Thyroid gland (tissue), 4 donors: ENCODE results near the gene RB1. TPM values are rescaled to one million over a fixed set of nuclear protein-coding genes. Genes with fewer than 3 reads are reported as not detected.

Experiments used
- DNase-seq, 2 donors: peaks; one replicate each; pipeline ENCODE4 v3.0.0-alpha.2; 2019
- H3K27ac ChIP-seq, 3 donors: fragments of 200-600 bp; sonication (generic); 1 replicate in 2 of 3; 2 replicates in 1 of 3; pipeline ENCODE4 v1.5.1; 2016 to 2019; ENCODE audit warnings: mild to moderate bottlenecking in 1 of 3, moderate library complexity in 1 of 3
- H3K27me3 ChIP-seq: fragments of 200-600 bp; sonication (generic); one replicate; pipeline ENCODE4 v1.5.1; 2019
- H3K36me3 ChIP-seq, 2 donors: fragments of 200-600 bp; sonication (generic); one replicate each; pipeline ENCODE4 v1.5.1; 2016 to 2019
- H3K4me1 ChIP-seq, 2 donors: fragments of 200-600 bp; sonication (generic); one replicate each; pipeline ENCODE4 v1.5.1; 2017 to 2019
- H3K4me3 ChIP-seq, 3 donors: fragments of 200-600 bp; sonication (generic); replicated peaks in 1 of 3; 1 replicate in 2 of 3; 2 replicates in 1 of 3; pipeline ENCODE4 v1.5.1; 2016; ENCODE audit warnings: mild to moderate bottlenecking in 1 of 3
- H3K9me3 ChIP-seq: fragments of 200-600 bp; sonication (generic); one replicate; pipeline ENCODE4 v1.5.1; 2017
- POLR2A ChIP-seq, 2 donors: fragments of 450-650 bp; IDR thresholded peaks; one replicate each; pipeline ENCODE4 v1.6.1; 2017; ENCODE audit warnings: antibody characterized with exemption in 2 of 2, mild to moderate bottlenecking in 2 of 2, moderate library complexity in 1 of 2
- WGBS, 2 donors: methylation state at CpG; one replicate each; pipeline ENCODE4 v1.1.5; 2017; 5-methylcytosine and 5-hydroxymethylcytosine counted together
- intact Hi-C: fragments of 100-400 bp; cut with DNase I; formaldehyde crosslinking; loops from one replicate; pipeline ENCODE4 v1.15.1; 2023
- total RNA-seq, 4 donors: library from RNA; depleted of rRNA; stranded (reverse); fragments of >200 nt; gene quantifications; one replicate each; pipeline ENCODE4 v1.2.3, GENCODE V29; 2016
- TF ChIP-seq, protein P1 (sequence below), 6 experiments: fragments of 200-600 bp in 3 of 6; fragments of 450-650 bp in 3 of 6; sonication (generic) in 3 of 6; IDR thresholded peaks; one replicate each; pipeline ENCODE4 v1.5.1; 2016 to 2019; ENCODE audit warnings: antibody characterized with exemption in 6 of 6, mild to moderate bottlenecking in 2 of 6, inconsistent platforms in 1 of 6, moderate library complexity in 1 of 6

RB1 gene
- total RNA-seq, 4 donors from 2014 or later: 38.5 to 62.1 (median 41.8) TPM

- H3K4me3 ChIP-seq: no peak overlapping the region
- WGBS, 2 donors: 54 to 71% methylated on average over 1 of the region's 1 CpG
- no peaks in the 10 kb centered on the region for H3K9me3 ChIP-seq
- DNase-seq: no peak
- intact Hi-C loops: no loop called here
- TF ChIP-seq, protein P1, sequence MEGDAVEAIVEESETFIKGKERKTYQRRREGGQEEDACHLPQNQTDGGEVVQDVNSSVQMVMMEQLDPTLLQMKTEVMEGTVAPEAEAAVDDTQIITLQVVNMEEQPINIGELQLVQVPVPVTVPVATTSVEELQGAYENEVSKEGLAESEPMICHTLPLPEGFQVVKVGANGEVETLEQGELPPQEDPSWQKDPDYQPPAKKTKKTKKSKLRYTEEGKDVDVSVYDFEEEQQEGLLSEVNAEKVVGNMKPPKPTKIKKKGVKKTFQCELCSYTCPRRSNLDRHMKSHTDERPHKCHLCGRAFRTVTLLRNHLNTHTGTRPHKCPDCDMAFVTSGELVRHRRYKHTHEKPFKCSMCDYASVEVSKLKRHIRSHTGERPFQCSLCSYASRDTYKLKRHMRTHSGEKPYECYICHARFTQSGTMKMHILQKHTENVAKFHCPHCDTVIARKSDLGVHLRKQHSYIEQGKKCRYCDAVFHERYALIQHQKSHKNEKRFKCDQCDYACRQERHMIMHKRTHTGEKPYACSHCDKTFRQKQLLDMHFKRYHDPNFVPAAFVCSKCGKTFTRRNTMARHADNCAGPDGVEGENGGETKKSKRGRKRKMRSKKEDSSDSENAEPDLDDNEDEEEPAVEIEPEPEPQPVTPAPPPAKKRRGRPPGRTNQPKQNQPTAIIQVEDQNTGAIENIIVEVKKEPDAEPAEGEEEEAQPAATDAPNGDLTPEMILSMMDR (IDR thresholded peaks at IDR 0.05): no peak
- no peak for TF ChIP-seq POLR2A (IDR thresholded peaks at IDR 0.05)
- no peaks in the 10 kb centered on the region for H3K4me1 ChIP-seq
- H3K27ac ChIP-seq: no peak overlapping the region
- no peaks in the 10 kb centered on the region for H3K36me3 ChIP-seq
- no peaks in the 10 kb centered on the region for H3K27me3 ChIP-seq
Observed at GRCh38 chr13:48478391-48478790, 174.8 kb downstream of the RB1 start.

- Histone ChIP-seq H3K9me3 (no peaks in the 10 kb centered on the region), H3K4me1 (no peaks in the 10 kb centered on the region), H3K27ac (no peak overlapping the region), H3K27me3 (no peaks in the 10 kb centered on the region), H3K4me3 (no peak overlapping the region), H3K36me3 (no peaks in the 10 kb centered on the region)
- TF ChIP-seq POLR2A (IDR thresholded peaks at IDR 0.05): no peak
- TF ChIP-seq, protein P1 (IDR thresholded peaks at IDR 0.05): no peak
- intact Hi-C loops: no loop called here
- 99% methylated on average over 3 of the region's 3 CpGs for WGBS, 2 donors
- DNase-seq: no peak
Observed at GRCh38 chr13:48483575-48483974, 180.0 kb downstream of the RB1 start.

GRCh38 chr13:48485432-48485831 is 181.9 kb downstream of the RB1 start:
- DNase-seq: no peak
- 97 to 99% methylated on average over 3 of the region's 3 CpGs for WGBS, 2 donors
- TF ChIP-seq, protein P1 (IDR thresholded peaks at IDR 0.05): no peak
- TF ChIP-seq POLR2A (IDR thresholded peaks at IDR 0.05): no peak
- H3K36me3 ChIP-seq: peaks cover 0 to 5% of the 10 kb centered on the region in 2 donors
- H3K27ac ChIP-seq: no peak overlapping the region
- no peaks in the 10 kb centered on the region for H3K4me1 ChIP-seq
- no peaks in the 10 kb centered on the region for H3K27me3 ChIP-seq
- H3K9me3 ChIP-seq: no peaks in the 10 kb centered on the region
- intact Hi-C loops: no loop called here
- H3K4me3 ChIP-seq: no peak overlapping the region

DNA sequence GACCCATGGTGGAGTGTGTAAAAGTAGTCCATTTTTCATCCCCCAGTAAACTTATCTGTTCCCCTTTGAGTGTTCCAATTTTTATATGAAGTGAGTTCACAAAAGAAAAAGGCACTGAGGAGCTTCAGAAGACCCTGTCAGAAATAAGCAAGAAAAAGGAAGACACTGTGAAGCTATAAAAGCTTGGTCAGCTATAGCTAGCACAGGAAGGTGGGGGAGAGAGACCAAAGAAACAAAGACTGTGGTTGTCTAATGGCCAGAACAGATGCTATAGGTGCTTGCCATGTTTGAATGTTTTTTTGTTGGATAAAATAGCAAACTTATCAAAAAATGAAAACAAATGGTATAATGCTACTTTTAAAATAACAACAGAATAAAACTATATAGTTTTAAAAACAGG is 182.8 kb downstream of the RB1 start:
- H3K9me3 ChIP-seq: no peaks in the 10 kb centered on the region
- intact Hi-C loops: no loop called here
- H3K27me3 ChIP-seq: no peaks in the 10 kb centered on the region
- H3K4me3 ChIP-seq: no peak overlapping the region
- H3K36me3 ChIP-seq: peaks cover 0 to 5% of the 10 kb centered on the region in 2 donors
- no peak overlapping the region for H3K27ac ChIP-seq
- H3K4me1 ChIP-seq: no peaks in the 10 kb centered on the region
- DNase-seq: no peak
- TF ChIP-seq, protein P1 (IDR thresholded peaks at IDR 0.05): no peak
- no peak for TF ChIP-seq POLR2A (IDR thresholded peaks at IDR 0.05)

GRCh38 chr13:48486836-48487235 is 183.3 kb downstream of the RB1 start:
- intact Hi-C loops: no loop called here
- 89 to 96% methylated on average over 5 of the region's 5 CpGs for WGBS, 2 donors
- Histone ChIP-seq H3K27ac (no peak overlapping the region), H3K9me3 (no peaks in the 10 kb centered on the region), H3K27me3 (no peaks in the 10 kb centered on the region), H3K36me3 (peaks cover 0 to 5% of the 10 kb centered on the region in 2 donors), H3K4me1 (no peaks in the 10 kb centered on the region), H3K4me3 (no peak overlapping the region)
- TF ChIP-seq, protein P1 (IDR thresholded peaks at IDR 0.05): no peak
- TF ChIP-seq POLR2A (IDR thresholded peaks at IDR 0.05): no peak
- DNase-seq: no peak
